Hepatocyte (in vitro differentiated cells): Measurements from ENCODE around the gene NANOG. TPM values are rescaled to one million over a fixed set of nuclear protein-coding genes. Genes with fewer than 3 reads are reported as not detected.
"Not testable (repeated sequence)": the region's sequence is repeated elsewhere in the genome, so short reads cannot be mapped to it uniquely, and the experiment has no call there.

Experiments
- DNase-seq: peaks from one replicate; pipeline ENCODE4 v3.0.0-alpha.2; 2016; ENCODE audit warnings: low spot score
- H2AFZ ChIP-seq: fragments of 200-600 bp; sonication (generic); 2 replicates; pipeline ENCODE4 v1.6.0; 2016; ENCODE audit warnings: antibody characterized with exemption, mild to moderate bottlenecking
- H3K27ac ChIP-seq: fragments of 200-600 bp; sonication (generic); 2 replicates; pipeline ENCODE4 v1.5.1; 2016; ENCODE audit warnings: mild to moderate bottlenecking
- H3K27me3 ChIP-seq: fragments of 200-600 bp; sonication (generic); 2 replicates; pipeline ENCODE4 v1.6.1; 2016
- H3K36me3 ChIP-seq: fragments of 200-600 bp; sonication (generic); replicated peaks from 2 replicates; pipeline ENCODE4 v1.5.1; 2016; ENCODE audit warnings: low read depth; ENCODE audit not compliant: insufficient read depth
- H3K4me1 ChIP-seq: fragments of 200-600 bp; sonication (generic); 2 replicates; pipeline ENCODE4 v1.5.1; 2016; ENCODE audit warnings: mild to moderate bottlenecking, moderate library complexity; ENCODE audit not compliant: insufficient read depth
- H3K4me2 ChIP-seq: fragments of 200-600 bp; sonication (generic); 2 replicates; pipeline ENCODE4 v1.6.0; 2016
- H3K4me3 ChIP-seq: fragments of 200-600 bp; sonication (generic); 2 replicates; pipeline ENCODE4 v1.5.1; 2016; ENCODE audit warnings: mild to moderate bottlenecking
- H3K79me2 ChIP-seq: fragments of 200-600 bp; sonication (generic); 2 replicates; pipeline ENCODE4 v1.6.0; 2017; ENCODE audit warnings: mild to moderate bottlenecking
- H3K9me2 ChIP-seq: fragments of 200-600 bp; sonication (generic); replicated peaks from 2 replicates; pipeline ENCODE4 v1.6.0; 2017; ENCODE audit warnings: mild to moderate bottlenecking; ENCODE audit not compliant: insufficient read depth
- H3K9me3 ChIP-seq: fragments of 200-600 bp; sonication (generic); 2 replicates; pipeline ENCODE4 v1.5.1; 2016; ENCODE audit warnings: low read depth, mild to moderate bottlenecking
- H4K20me1 ChIP-seq: fragments of 200-600 bp; sonication (generic); 2 replicates; pipeline ENCODE4 v1.6.0; 2016; ENCODE audit warnings: mild to moderate bottlenecking; ENCODE audit not compliant: insufficient read depth, poor library complexity, severe bottlenecking
- CTCF ChIP-seq: fragments of 200-600 bp; sonication (generic); IDR thresholded peaks from 2 replicates; pipeline ENCODE4 v1.5.1; 2016; ENCODE audit warnings: antibody characterized with exemption, mild to moderate bottlenecking; ENCODE audit not compliant: poor library complexity
- EZH2 ChIP-seq: fragments of 200-600 bp; sonication (generic); IDR thresholded peaks from 2 replicates; pipeline ENCODE4 v1.6.1; 2016; ENCODE audit warnings: antibody characterized with exemption, mild to moderate bottlenecking, borderline replicate concordance
- EZH2phosphoT487 ChIP-seq: fragments of 200-600 bp; sonication (generic); IDR thresholded peaks from one replicate; pipeline ENCODE4 v1.6.1; 2018; ENCODE audit warnings: antibody characterized with exemption, mild to moderate bottlenecking, low read depth, moderate library complexity; ENCODE audit not compliant: unreplicated experiment, severe bottlenecking
- WGBS: methylation state at CpG from one replicate; pipeline ENCODE4 v1.1.6; 2016; ENCODE audit warnings: low lambda C conversion rate; ENCODE audit errors: missing lambda C conversion rate; 5-methylcytosine and 5-hydroxymethylcytosine counted together
- polyA plus RNA-seq: library from polyadenylated mRNA; unstranded; fragments of >200 nt; fragmentation: Nextera tagmentation; extraction: Ambion mirVana; gene quantifications from 2 replicates; pipeline ENCODE4 v1.2.1, GENCODE V29; 2016
- total RNA-seq: library from RNA; depleted of rRNA; stranded (reverse); fragments of >200 nt; gene quantifications from 2 replicates; pipeline ENCODE4 v1.2.3, GENCODE V29; 2014

Gene NANOG
- total and polyA plus RNA-seq, 2 experiments from 2014 or later, result 0.10 to 2.1 TPM

- no peaks in the 10 kb centered on the region for H3K79me2 ChIP-seq
- no peak overlapping the region for H3K4me2 ChIP-seq
- no peaks in the 10 kb centered on the region for H3K9me2 ChIP-seq
- whole genome bisulfite sequencing, result 74% methylated on average over 9 of the region's 9 CpGs
- H3K27ac ChIP-seq, result no peak overlapping the region
- no peaks in the 10 kb centered on the region for H3K27me3 ChIP-seq
- DNase-seq, result no peak
- no peak for TF ChIP-seq EZH2phosphoT487
- TF ChIP-seq CTCF, result no peak
- TF ChIP-seq EZH2, result no peak
- no peak overlapping the region for H3K4me3 ChIP-seq
- H2AFZ ChIP-seq, result no peak overlapping the region
- H4K20me1 ChIP-seq, result no peaks in the 10 kb centered on the region
- no peaks in the 10 kb centered on the region for H3K4me1 ChIP-seq
- no peaks in the 10 kb centered on the region for H3K36me3 ChIP-seq
- H3K9me3 ChIP-seq, result no peaks in the 10 kb centered on the region
Measured at GRCh38 chr12:7835116-7835515, 45.9 kb downstream of the NANOG start.

DNA sequence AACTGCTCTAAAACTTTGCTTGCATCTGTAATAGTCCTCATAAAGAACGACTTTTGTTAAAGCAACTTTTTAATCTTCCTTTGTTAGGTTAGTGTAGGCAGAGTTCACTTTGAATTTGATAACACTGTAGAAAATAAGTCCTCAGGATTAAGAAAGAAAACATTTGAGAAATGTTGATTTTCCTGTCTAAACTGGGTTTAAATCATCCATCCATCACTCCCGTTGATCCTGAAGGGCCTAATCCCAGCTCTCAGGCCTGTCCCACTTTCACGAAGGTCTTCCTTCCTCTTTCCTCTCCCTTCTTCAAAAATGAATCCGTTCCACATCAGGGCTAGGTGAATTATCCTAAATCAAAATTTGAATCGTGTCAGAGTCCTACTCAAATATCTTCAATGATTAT lies 46.6 kb downstream of the NANOG start:
- Histone ChIP-seq H3K27ac (no peak overlapping the region), H3K4me1 (no peaks in the 10 kb centered on the region)

DNA sequence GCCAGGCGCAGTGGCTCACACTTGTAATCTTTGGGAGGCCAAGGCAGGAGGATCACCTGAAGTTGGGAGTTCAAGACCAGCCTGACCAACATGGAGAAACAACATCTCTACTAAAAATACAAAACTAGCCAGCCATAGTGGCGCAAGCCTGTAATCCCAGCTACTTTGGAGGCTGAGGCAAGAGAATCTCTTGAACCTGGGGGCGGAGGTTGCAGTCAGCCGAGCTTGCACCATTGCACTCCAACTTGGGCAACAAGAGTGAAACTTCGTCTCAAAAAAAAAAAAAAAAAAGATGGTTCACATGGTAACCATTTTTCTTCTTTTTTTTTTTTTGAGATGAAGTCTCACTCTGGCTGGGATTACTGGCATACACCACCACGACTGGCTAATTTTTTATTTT lies 48.2 kb downstream of the NANOG start:
- Histone ChIP-seq H3K9me3 (no peaks in the 10 kb centered on the region), H3K4me2 (no peak overlapping the region), H3K4me1 (no peaks in the 10 kb centered on the region), H3K9me2 (no peaks in the 10 kb centered on the region), H3K79me2 (no peaks in the 10 kb centered on the region), H4K20me1 (no peaks in the 10 kb centered on the region), H3K27me3 (no peaks in the 10 kb centered on the region), H3K4me3 (no peak overlapping the region), H3K36me3 (no peaks in the 10 kb centered on the region), H3K27ac (no peak overlapping the region), H2AFZ (no peak overlapping the region)
- 83% methylated on average over 6 of the region's 6 CpGs for WGBS
- TF ChIP-seq CTCF (no peak), EZH2phosphoT487 (no peak), EZH2 (no peak)
- no peak for DNase-seq

More for the DNA sequence above, 46.6 kb downstream of the NANOG start:
- Histone ChIP-seq H2AFZ (no peak overlapping the region), H3K36me3 (no peaks in the 10 kb centered on the region), H4K20me1 (no peaks in the 10 kb centered on the region), H3K4me2 (no peak overlapping the region), H3K9me3 (no peaks in the 10 kb centered on the region), H3K27me3 (no peaks in the 10 kb centered on the region), H3K79me2 (no peaks in the 10 kb centered on the region), H3K9me2 (no peaks in the 10 kb centered on the region), H3K4me3 (no peak overlapping the region)
- TF ChIP-seq EZH2 (no peak), CTCF (no peak), EZH2phosphoT487 (no peak)
- 37% methylated on average over 5 of the region's 5 CpGs for whole genome bisulfite sequencing
- DNase-seq, result no peak

- not testable (repeated sequence) for H4K20me1 ChIP-seq, H3K9me3 ChIP-seq, H3K36me3 ChIP-seq, H3K4me2 ChIP-seq, H3K4me3 ChIP-seq, H3K4me1 ChIP-seq, H3K27ac ChIP-seq, H3K9me2 ChIP-seq, H3K79me2 ChIP-seq, H3K27me3 ChIP-seq, H2AFZ ChIP-seq
- peak; percentile 18 for DNase-seq
- WGBS, result 62% methylated on average over 9 of the region's 10 CpGs
Measured at GRCh38 chr12:7839226-7839625, 50.0 kb downstream of the NANOG start.

DNA sequence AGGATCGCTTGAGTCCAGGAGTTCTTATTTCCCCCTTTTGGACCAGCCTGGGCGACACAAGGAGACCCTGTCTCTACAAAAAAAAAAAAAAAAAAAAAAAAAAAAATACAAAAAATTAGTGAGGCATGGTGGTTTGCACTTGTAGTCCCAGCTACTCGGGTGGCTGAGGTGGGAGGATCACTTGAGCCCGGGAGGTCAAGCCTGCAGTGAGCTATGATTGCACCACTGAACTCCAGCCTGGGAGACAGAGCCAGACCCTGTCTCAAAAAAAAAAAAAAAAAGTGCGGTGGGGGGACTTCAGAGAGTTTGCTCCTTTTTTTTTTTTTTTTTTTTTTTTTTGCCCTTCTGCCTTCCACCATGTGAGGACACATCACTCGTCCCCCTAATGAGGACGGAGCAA lies 50.6 kb downstream of the NANOG start:
- not testable (repeated sequence) for H3K4me3 ChIP-seq, H3K9me2 ChIP-seq, H3K27me3 ChIP-seq, H3K4me1 ChIP-seq, H3K79me2 ChIP-seq, H3K9me3 ChIP-seq, H4K20me1 ChIP-seq, H3K27ac ChIP-seq, DNase-seq, H3K36me3 ChIP-seq, H2AFZ ChIP-seq, H3K4me2 ChIP-seq
- 84% methylated on average over 7 of the region's 7 CpGs for WGBS

DNA sequence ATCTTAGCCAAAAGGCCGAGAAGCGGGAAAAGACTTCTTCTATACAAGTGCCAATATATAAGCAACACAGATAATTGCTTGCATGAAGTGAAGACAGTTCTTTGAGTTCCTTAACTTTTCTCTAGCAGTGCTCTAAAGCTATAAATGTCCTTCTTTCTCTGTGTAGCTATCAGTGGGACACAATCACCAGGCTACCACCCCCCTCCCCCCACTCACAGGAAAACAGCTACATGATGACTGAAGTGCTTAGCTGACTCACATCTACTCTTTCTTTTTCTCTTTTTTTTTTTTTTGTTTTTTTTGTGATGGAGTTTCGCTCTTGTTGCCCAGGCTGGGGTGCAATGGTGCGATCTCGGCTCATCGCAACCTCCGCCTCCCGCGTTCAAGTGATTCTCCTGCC lies 53.2 kb downstream of the NANOG start:
- H3K27me3 ChIP-seq, H3K36me3 ChIP-seq, H3K9me3 ChIP-seq, H3K27ac ChIP-seq, H3K4me2 ChIP-seq, H3K4me1 ChIP-seq, H2AFZ ChIP-seq, H3K9me2 ChIP-seq, DNase-seq, H3K79me2 ChIP-seq, H4K20me1 ChIP-seq, H3K4me3 ChIP-seq: not testable (repeated sequence)
- 94% methylated on average over 9 of the region's 9 CpGs for WGBS
